CD4-positive, alpha-beta T cell (primary cell): ENCODE results near the gene PLS3. TPM values are rescaled to one million over a fixed set of nuclear protein-coding genes. Genes with fewer than 3 reads are reported as not detected.

Experiments used
- ATAC-seq: fragments of 200-7000 bp; cut with Tn5 transposase; one replicate; pipeline ENCODE4 v1.10.0; 2022; ENCODE audit warnings: mild to moderate bottlenecking; ENCODE audit not compliant: poor library complexity
- CTCF ChIA-PET: fragments of 350-600 bp; sonication (Branson Sonifier 250); formaldehyde crosslinking; loops from one replicate; lab custom pipeline; 2021; ENCODE audit warnings: antibody characterized with exemption, inconsistent platforms; lab: Charles Lee
- POLR2A ChIA-PET: fragments of 350-600 bp; sonication (Branson Sonifier 250); formaldehyde crosslinking; loops from one replicate; lab custom pipeline; 2021; ENCODE audit warnings: antibody characterized with exemption, inconsistent platforms; lab: Charles Lee
- DNase-seq, 14 experiments: peaks; one replicate each; pipeline ENCODE4 v3.0.0-alpha.2; 2013 to 2020; ENCODE audit warnings: mixed read lengths in 2 of 14
- H3K27ac ChIP-seq, 2 donors: one replicate each; pipeline versions ENCODE4 v1.5.1 to v1.7.0; 2013; ENCODE audit warnings: low read length in 2 of 2, low read depth in 1 of 2, mild to moderate bottlenecking in 1 of 2
- H3K27me3 ChIP-seq, 2 experiments: 1 replicate in 1 of 2; 2 replicates in 1 of 2; pipeline versions ENCODE4 v1.6.1 to v1.7.0; 2013; ENCODE audit warnings: low read length in 2 of 2, control low read depth in 1 of 2, mild to moderate bottlenecking in 1 of 2, moderate library complexity in 1 of 2; ENCODE audit not compliant: insufficient read depth in 2 of 2, control insufficient read depth in 1 of 2
- H3K36me3 ChIP-seq: one replicate; pipeline ENCODE4 v1.6.1; 2013; ENCODE audit warnings: low read length, control low read depth; ENCODE audit not compliant: insufficient read depth
- H3K4me1 ChIP-seq: one replicate; pipeline ENCODE4 v1.6.1; 2013; ENCODE audit warnings: low read length, control low read depth; ENCODE audit not compliant: insufficient read depth
- H3K4me3 ChIP-seq: one replicate; pipeline ENCODE4 v1.5.1; 2013; ENCODE audit warnings: mild to moderate bottlenecking, low read length, moderate library complexity
- H3K9me3 ChIP-seq, 2 experiments: 1 replicate in 1 of 2; 2 replicates in 1 of 2; pipeline versions ENCODE4 v1.6.1 to v1.7.0; 2013; ENCODE audit warnings: low read length in 2 of 2, mild to moderate bottlenecking in 2 of 2, control low read depth in 1 of 2, moderate library complexity in 1 of 2; ENCODE audit not compliant: control insufficient read depth in 1 of 2, insufficient read depth in 1 of 2
- H3K27ac Mint-ChIP-seq: one replicate; pipeline ENCODE4 v1.8.0; 2020; ENCODE audit warnings: mixed read lengths
- H3K27me3 Mint-ChIP-seq: one replicate; pipeline ENCODE4 v1.8.0; 2021; ENCODE audit warnings: mixed read lengths
- H3K36me3 Mint-ChIP-seq: one replicate; pipeline ENCODE4 v1.8.0; 2021; ENCODE audit warnings: low read depth, mixed read lengths
- H3K4me1 Mint-ChIP-seq: one replicate; pipeline ENCODE4 v1.8.0; 2021; ENCODE audit warnings: low read depth, mixed read lengths
- H3K4me3 Mint-ChIP-seq: one replicate; pipeline ENCODE4 v1.8.0; 2020; ENCODE audit warnings: mild to moderate bottlenecking, mixed read lengths
- H3K9me3 Mint-ChIP-seq: one replicate; pipeline ENCODE4 v1.8.0; 2020; ENCODE audit warnings: mixed read lengths
- intact Hi-C, 2 experiments: fragments of 100-400 bp; cut with DNase I in 1 of 2; cut with micrococcal nuclease in 1 of 2; formaldehyde crosslinking; loops; one replicate each; pipeline versions ENCODE4 v1.15.1 to v1.9.0; 2023 to 2025; cut with DNase I, micrococcal nuclease
- total RNA-seq, 174 experiments: library from RNA in 2 of 174; stranded (reverse) in 2 of 174; gene quantifications; one replicate each; pipeline ENCODE4 v1.2.3 and lab custom pipeline; 2021 to 2026
- TF ChIP-seq, protein P1 (sequence below): fragments of 200-600 bp; IDR thresholded peaks from one replicate; pipeline ENCODE4 v1.8.0; 2022; ENCODE audit warnings: antibody characterized with exemption, mild to moderate bottlenecking

PLS3 gene
- total RNA-seq, 2 experiments from 2014 or later = 0.45 TPM; not detected in 1

DNA sequence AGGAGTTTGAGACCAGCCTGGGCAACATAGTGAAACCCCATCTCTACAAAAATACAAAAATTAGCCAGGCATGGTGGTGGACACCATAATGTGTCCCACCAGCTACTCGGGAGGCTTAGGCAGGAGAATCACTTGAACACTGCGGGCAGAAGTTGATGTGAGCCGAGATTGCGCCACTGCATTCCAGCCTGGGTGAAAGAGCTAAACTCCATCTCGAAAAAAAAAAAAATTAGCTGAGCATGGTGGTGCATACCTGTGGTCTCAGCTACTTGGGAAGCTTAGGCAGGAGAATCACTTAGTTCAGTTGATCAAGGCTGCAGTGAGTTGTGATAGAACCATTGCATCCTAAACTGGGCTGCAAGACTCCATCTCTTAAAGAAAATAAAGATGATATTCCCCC is 91.2 kb downstream of the PLS3 start:
- no peaks in the 10 kb centered on the region for H3K9me3 Mint-ChIP-seq
- no peak overlapping the region for H3K4me3 Mint-ChIP-seq
- H3K4me1 ChIP-seq = no peaks in the 10 kb centered on the region
- H3K4me3 ChIP-seq = no peak overlapping the region
- no peaks in the 10 kb centered on the region for H3K36me3 ChIP-seq
- no peaks in the 10 kb centered on the region for H3K9me3 ChIP-seq
- H3K27ac ChIP-seq = no peak overlapping the region
- H3K27me3 ChIP-seq = no peaks in the 10 kb centered on the region
- POLR2A ChIA-PET = no interaction called here
- H3K4me1 Mint-ChIP-seq = no peaks in the 10 kb centered on the region
- DNase-seq = no peak
- CTCF ChIA-PET = interaction anchor here (1.4 to 3.3 kb wide), 2 partner anchors 9 to 11 kb away, joined by 3 to 12 read pairs; no protein-coding TSS in a partner anchor
- H3K27ac Mint-ChIP-seq = no peak overlapping the region
- no peaks in the 10 kb centered on the region for H3K27me3 Mint-ChIP-seq
- TF ChIP-seq, protein P1, sequence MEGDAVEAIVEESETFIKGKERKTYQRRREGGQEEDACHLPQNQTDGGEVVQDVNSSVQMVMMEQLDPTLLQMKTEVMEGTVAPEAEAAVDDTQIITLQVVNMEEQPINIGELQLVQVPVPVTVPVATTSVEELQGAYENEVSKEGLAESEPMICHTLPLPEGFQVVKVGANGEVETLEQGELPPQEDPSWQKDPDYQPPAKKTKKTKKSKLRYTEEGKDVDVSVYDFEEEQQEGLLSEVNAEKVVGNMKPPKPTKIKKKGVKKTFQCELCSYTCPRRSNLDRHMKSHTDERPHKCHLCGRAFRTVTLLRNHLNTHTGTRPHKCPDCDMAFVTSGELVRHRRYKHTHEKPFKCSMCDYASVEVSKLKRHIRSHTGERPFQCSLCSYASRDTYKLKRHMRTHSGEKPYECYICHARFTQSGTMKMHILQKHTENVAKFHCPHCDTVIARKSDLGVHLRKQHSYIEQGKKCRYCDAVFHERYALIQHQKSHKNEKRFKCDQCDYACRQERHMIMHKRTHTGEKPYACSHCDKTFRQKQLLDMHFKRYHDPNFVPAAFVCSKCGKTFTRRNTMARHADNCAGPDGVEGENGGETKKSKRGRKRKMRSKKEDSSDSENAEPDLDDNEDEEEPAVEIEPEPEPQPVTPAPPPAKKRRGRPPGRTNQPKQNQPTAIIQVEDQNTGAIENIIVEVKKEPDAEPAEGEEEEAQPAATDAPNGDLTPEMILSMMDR = no peak
- no peaks in the 10 kb centered on the region for H3K36me3 Mint-ChIP-seq
- intact Hi-C loops = no loop called here
- no peak for ATAC-seq

DNA sequence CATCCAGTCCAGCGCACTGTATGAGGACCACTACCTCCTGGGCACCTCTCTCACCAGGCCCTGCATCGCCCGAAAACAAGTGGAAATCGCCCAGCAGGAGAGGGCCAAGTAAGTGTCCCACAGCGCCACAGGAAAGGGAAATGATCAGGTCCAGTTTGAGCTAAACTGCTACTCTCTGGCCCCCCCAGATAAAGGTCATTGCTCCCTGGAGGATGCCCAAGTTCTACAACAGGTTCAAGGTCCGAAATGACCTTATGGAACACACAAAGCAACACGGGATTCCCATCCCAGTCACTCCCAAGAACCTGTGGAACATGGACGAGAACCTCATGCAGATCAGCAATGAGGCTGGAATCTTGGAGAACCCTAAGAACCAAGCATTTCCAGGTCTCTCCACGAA is 104.1 kb downstream of the PLS3 start:
- POLR2A ChIA-PET = no interaction called here
- H3K4me3 Mint-ChIP-seq = no peak overlapping the region
- no peaks in the 10 kb centered on the region for H3K27me3 Mint-ChIP-seq
- no peaks in the 10 kb centered on the region for H3K36me3 Mint-ChIP-seq
- intact Hi-C loops = no loop called here
- H3K27me3 ChIP-seq = no peaks in the 10 kb centered on the region
- no peaks in the 10 kb centered on the region for H3K4me1 ChIP-seq
- H3K27ac Mint-ChIP-seq = no peak overlapping the region
- no peaks in the 10 kb centered on the region for H3K36me3 ChIP-seq
- TF ChIP-seq, protein P1 = no peak
- ATAC-seq = no peak
- H3K4me1 Mint-ChIP-seq = no peaks in the 10 kb centered on the region
- no peak overlapping the region for H3K27ac ChIP-seq
- no peak overlapping the region for H3K4me3 ChIP-seq
- H3K9me3 Mint-ChIP-seq = no peaks in the 10 kb centered on the region
- DNase-seq = no peak
- CTCF ChIA-PET = no interaction called here
- no peaks in the 10 kb centered on the region for H3K9me3 ChIP-seq

DNA sequence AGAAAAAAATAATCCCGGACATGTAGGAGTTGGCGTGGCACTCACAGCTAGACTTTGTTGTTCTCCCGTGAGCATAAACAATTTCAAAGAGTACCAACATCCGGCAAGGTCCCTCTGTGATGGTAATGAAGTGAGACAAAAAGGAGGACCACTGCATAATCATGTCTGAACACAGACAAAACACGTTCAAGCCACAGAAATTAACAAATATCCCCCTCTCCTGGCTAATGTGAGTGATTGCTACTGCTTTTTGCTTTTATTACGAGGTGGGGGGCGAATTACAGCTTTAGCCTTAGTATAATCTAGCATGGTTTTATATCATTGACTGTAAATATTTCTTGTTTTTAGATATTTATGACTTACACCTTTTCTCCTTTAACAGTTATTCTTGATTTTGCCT is 118.5 kb downstream of the PLS3 start:
- DNase-seq (no peak), ATAC-seq (no peak)
- Mint-ChIP-seq H3K4me3 (no peak overlapping the region), H3K27ac (no peak overlapping the region), H3K36me3 (no peaks in the 10 kb centered on the region), H3K27me3 (no peaks in the 10 kb centered on the region), H3K4me1 (no peaks in the 10 kb centered on the region), H3K9me3 (no peaks in the 10 kb centered on the region)
- H3K4me1 ChIP-seq = no peaks in the 10 kb centered on the region
- TF ChIP-seq, protein P1 = no peak
- no peaks in the 10 kb centered on the region for H3K36me3 ChIP-seq
- no peak overlapping the region for H3K4me3 ChIP-seq
- no peaks in the 10 kb centered on the region for H3K9me3 ChIP-seq
- no peak overlapping the region for H3K27ac ChIP-seq
- ChIA-PET CTCF (no interaction called here), POLR2A (no interaction called here)
- H3K27me3 ChIP-seq = no peaks in the 10 kb centered on the region
- intact Hi-C loops = no loop called here
